ENCODE results near the gene C15orf40.
A peak's percentile ranks its signal among the peaks of the same experiment; 100 is the strongest.
"Not testable (repeated sequence)": the region's sequence is repeated elsewhere in the genome, so short reads cannot be mapped to it uniquely, and the experiment has no call there.

C15orf40 gene

DNA sequence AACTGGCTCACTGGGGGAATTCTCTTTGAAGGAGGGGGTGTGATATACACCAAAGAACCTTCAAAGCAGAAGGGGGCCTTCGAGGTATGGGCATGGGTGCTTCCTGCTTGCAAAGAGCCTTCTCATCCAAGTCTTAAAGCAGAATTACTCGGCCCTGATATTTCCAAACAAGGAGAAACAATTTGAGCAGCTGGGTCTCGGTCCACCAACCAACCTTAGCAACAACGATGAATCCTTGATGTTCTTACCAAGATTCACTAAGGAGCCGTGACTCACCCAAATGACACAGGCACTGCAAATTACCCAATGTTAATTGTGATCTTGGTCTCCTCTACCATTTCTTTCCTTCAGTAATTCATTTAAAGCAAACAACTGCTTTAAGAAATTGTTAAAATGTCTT is 66.6 kb downstream of the C15orf40 start:
- no peak for TF ChIP-seq ZFX (IDR thresholded peaks at IDR 0.05; ENCODE audit: borderline replicate concordance)
- TF ChIP-seq, protein P1, sequence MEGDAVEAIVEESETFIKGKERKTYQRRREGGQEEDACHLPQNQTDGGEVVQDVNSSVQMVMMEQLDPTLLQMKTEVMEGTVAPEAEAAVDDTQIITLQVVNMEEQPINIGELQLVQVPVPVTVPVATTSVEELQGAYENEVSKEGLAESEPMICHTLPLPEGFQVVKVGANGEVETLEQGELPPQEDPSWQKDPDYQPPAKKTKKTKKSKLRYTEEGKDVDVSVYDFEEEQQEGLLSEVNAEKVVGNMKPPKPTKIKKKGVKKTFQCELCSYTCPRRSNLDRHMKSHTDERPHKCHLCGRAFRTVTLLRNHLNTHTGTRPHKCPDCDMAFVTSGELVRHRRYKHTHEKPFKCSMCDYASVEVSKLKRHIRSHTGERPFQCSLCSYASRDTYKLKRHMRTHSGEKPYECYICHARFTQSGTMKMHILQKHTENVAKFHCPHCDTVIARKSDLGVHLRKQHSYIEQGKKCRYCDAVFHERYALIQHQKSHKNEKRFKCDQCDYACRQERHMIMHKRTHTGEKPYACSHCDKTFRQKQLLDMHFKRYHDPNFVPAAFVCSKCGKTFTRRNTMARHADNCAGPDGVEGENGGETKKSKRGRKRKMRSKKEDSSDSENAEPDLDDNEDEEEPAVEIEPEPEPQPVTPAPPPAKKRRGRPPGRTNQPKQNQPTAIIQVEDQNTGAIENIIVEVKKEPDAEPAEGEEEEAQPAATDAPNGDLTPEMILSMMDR (IDR thresholded peaks at IDR 0.05): no peak
- H3K27ac ChIP-seq: no peak overlapping the region

DNA sequence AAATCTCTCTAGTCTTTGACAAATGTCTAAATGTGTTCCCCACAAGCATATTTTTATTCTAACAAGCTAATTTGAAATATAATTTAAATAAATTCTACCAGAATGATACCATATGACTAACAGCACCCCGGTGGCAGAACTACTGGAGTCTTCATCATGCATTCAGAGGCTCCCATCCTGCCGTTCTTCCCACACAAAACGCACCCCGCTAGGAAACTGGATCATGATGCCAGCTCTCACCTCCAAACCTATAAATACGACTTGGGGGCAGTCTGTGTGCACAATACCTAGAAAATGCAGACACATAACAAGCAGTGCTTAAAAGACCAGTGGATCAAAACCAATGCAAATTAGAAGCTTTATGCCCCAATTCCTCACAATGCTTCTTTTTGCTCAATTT is 67.4 kb downstream of the C15orf40 start:
- TF ChIP-seq, protein P1 (IDR thresholded peaks at IDR 0.05): no peak
- TF ChIP-seq ZFX (IDR thresholded peaks at IDR 0.05; ENCODE audit: borderline replicate concordance): no peak
- no peak overlapping the region for H3K27ac ChIP-seq

DNA sequence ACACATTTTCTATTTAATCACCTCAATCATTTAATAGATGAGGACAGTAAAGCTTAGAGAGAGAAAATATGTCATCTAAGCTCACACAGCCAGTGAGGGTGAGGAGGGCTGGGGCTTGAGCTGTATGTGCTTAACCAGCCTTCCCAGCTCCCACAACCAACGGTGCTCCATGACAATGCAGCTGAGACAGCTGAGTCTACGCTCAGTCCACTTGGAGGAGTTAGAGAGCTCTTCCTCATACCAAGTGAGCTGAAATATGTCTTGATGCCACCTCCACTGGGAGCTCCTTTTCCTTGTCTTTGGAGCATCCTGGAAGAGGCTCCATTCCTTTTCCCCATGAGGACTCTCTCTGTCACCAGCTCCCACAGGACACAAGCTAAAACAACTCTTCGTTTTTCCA is 68.3 kb downstream of the C15orf40 start:
- TF ChIP-seq ZFX (IDR thresholded peaks at IDR 0.05; ENCODE audit: borderline replicate concordance): no peak
- TF ChIP-seq, protein P1 (IDR thresholded peaks at IDR 0.05): peak; percentile 27; the same call in 1 of the 2 replicates
- H3K27ac ChIP-seq: peak overlapping the region; percentile 48

DNA sequence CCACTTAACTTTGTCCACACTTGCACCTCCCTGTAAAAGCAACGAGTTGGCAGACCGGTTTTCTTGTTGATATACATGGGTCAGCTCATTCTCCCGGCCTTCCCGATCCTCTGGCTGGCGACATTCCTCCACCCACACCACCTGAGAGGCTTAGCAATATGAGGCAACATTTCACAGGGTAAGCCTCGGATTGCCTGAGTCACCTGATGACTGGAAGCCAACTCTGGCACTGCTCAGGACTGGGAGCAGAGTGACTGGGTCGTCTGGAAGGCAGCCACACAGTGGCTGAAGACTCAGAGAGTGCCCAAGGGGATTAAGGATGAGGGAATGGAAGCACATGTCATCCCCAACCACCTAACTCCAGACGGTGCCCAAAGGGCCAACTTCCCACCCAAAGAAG is 68.7 kb downstream of the C15orf40 start:
- TF ChIP-seq, protein P1 (IDR thresholded peaks at IDR 0.05): no peak
- TF ChIP-seq ZFX (IDR thresholded peaks at IDR 0.05; ENCODE audit: borderline replicate concordance): no peak

DNA sequence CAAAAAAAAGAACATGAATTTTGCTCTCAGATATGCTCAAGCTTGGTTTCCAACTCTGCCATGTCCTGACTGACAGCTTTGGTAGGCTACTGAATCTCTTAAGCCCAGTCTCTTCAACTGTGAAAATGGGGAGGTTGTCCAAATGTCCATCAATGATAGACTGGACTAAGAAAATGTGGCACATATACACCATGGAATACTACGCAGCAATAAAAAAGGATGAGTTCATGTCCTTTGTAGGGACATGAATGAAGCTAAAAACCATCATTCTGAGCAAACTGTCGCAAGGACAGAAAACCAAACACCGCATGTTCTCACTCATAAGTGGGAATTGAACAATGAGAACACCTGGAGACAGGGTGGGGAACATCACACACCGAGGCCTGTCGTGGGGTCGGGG is 71.8 kb downstream of the C15orf40 start:
- not testable (repeated sequence) for H3K27ac ChIP-seq

More for the DNA sequence above, 68.7 kb downstream of the C15orf40 start:
- H3K27ac ChIP-seq: peak overlapping the region; percentile 48
